ENCODE measurements around the gene MRC1.

GRCh38 chr10:17831341-17831740 lies 22.2 kb downstream of the MRC1 start:
- no peak for TF ChIP-seq CTCF (IDR thresholded peaks at IDR 0.05; ENCODE audit: extremely low read depth in 1 of 2, insufficient read depth in 1 of 2, low read depth in 1 of 2, low read length in 2 of 2)
- TF ChIP-seq POLR2A (IDR thresholded peaks at IDR 0.05; ENCODE audit: low read depth, low read length): no peak
